GM19238 (cell line): ENCODE results near the gene BBOX1.
"Not testable (repeated sequence)": the region's sequence is repeated elsewhere in the genome, so short reads cannot be mapped to it uniquely, and the experiment has no call there.

ENCODE experiments used
- DNase-seq: peaks from one replicate; pipeline ENCODE4 v3.0.0; 2011; ENCODE audit warnings: low spot score; ENCODE audit not compliant: insufficient read length

The BBOX1 gene

DNA sequence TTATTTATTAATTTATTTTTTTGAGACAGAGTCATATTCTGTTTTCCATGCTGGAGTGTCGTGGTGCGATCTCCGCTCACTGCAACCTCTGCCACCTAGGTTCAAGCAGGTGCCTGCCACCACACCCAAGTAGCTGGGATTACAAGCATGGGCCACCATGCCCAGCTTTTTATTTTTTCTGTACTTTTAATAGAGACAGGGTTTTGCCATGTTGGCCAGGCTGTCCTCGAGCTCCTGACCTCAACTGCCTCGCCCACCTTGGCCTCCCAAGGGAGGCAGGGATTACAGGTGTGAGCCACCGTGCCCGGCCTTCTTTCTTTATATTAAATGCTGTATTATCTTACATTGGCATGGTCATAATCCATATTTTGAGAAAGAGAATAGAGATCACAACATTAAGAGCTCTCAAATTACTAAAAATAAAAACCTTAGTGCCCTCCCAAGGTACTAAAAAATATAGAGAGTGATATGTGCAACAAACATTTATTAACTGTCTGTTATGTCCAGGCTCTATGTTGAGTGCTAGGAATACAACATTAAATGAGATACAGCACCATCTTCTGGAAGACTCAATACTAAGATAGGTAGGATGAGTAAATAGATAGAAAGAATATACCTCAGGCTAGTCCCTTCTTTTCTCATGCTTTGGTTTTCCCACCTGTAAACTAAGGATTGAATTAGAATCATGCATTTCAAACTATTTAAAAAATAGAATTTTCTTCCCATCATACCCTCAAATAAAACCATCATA is 84.1 kb downstream of the BBOX1 start:
- no peak for DNase-seq

DNA sequence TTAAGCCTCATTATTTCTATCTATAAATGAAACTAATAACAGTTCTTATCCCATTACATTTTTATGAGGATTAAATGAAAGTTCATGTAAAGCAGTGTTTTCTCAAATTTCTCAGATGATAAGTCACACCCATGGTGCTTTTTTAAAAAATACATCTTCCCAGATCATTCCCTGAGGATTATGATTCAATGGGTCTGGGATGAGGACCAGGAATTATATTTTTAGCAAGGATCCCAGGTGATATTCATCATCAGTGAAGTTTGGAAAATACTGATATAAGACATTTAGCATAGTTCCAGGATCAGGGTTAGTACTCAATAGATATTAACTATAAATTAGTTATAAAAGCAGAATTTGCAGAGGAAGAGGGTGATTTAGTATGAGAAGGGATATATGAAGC is 89.1 kb downstream of the BBOX1 start:
- DNase-seq = no peak

DNA sequence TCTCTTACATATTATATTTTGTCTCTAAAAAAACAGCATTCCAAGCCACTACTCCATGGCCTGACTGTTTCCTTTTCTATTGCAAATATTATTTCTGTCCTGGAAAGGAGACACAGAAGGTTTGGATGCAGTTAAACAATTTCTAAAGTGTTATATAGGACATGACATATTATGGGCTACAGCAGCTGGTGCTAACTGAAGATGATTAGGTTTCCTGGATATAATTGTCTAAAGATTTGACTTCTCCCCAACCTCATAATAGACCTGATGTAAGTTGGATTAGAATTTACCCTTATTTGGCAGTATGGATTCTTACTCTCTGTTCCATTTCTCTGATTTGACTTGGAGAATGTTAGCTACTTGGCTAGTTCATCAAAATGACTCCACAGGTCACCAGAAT is 90.2 kb downstream of the BBOX1 start:
- DNase-seq = no peak

DNA sequence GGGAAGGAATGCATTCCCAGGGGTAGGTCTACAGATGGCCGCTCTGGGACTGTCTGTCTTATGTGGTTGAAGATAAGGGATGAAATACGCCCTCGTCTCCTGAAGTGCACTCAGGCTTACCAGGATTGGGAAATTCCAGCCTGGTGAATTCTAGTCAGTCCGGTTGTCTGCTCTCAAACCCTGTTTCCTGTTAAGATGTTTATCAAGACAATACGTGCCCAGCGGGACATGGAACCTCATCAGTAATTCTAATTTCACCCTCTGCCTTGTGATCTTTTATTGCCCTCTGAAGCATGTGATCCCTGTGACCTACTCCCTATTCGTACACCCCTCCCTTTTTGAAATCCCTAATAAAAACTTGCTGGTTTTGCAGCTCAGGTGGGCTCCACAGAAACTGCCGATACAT is 95.3 kb downstream of the BBOX1 start:
- DNase-seq = not testable (repeated sequence)

DNA sequence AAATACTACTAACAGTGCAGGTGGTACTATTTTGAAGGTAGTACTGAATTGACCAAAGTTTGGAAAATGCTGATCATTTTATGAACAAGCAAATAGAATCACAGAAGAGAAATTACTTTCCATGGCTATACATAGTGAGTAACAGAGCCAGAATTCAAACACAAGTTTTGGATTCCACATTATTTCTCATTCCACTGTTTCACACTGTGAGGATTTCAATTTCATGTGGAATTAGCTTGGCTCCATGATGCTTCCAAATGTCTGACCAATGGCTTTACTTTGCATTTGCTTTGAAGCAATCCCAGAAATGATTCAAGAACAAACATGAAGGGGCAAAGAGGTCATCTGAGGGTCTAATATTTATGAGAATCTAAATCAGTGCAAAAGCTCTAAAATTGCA is 98.1 kb downstream of the BBOX1 start:
- DNase-seq = no peak

DNA sequence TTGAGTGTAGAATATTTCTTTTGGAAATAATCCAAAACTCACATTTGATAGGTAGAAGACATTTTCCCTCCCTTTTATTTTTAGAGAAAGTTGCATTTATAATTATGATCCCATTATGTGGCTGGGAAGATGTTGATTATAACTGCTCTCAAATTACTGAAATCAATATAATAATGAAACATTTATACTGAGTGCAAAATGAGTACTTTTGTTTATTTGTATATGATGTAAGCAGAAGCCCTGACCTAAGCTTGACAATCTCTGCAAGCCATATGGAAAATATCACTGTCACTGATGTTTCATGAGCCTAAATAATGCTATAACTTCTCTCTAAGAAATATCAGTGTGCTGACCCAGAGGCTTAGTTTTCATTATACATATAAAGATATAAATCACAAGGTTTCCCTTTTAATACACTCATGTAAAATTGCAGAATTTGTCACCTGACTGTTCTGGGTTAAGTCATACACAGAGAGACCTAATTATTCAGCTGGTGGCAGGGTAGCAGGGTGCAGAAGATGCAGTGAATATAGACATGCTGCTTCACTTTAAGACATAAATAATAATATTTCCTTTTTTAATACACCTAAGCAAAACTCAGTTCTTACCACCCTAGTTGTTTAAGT is 99.2 kb downstream of the BBOX1 start:
- DNase-seq = no peak

DNA sequence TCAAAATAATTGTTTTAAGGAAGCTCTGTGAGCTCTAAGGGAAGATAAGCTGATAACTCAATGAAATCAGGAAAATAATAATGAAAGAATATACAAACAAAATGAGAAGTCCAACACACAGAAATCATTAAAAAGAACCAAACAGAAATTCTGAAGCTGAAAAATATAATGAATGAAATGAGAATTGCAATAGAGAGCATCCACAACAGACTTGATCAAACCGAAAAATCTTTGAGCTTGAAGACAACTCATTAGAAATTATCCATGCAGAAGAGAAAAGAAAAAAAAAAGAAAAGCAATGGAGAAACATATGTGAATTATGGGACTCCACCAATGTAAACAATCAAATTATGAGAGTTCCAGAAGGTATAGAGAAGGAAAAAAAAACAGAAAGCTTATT is 101.0 kb downstream of the BBOX1 start:
- DNase-seq = no peak

DNA sequence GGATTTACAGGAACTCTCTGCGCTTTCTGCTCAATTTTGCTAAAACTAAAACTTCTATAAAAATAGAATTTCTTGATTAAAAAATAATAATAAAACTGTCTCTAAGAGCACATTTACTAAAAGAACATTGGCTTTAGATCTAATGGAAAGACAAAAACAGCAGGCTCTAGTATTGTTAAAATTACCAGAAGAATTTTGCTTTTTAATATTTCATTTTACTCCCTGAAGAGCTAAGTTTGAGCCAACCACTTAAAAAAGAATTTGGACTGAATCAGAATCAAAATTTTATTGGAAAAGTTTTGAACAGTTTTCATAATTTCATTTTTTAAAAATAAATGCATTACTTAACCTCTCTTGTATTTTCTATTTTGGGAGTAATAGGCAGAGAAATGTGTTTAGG is 107.3 kb downstream of the BBOX1 start:
- no peak for DNase-seq

DNA sequence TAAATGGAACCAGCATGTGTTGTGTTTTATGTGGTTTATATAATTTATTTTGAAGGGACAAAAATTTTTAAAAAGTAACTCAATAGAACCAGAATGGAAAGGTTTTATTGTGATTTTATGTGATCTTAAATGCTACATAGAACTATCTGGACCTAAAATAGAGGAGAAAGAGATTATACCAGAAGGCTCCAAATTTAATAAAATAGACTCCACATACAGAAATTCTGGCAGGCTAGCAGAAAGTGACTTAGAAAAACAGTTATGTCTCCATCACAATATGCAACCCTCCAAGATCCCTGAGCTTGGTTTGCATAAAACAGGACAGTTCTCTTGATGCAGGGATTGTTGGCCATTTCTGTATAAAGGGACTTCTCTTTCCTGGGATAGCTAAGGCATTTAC is 107.9 kb downstream of the BBOX1 start:
- DNase-seq = no peak

DNA sequence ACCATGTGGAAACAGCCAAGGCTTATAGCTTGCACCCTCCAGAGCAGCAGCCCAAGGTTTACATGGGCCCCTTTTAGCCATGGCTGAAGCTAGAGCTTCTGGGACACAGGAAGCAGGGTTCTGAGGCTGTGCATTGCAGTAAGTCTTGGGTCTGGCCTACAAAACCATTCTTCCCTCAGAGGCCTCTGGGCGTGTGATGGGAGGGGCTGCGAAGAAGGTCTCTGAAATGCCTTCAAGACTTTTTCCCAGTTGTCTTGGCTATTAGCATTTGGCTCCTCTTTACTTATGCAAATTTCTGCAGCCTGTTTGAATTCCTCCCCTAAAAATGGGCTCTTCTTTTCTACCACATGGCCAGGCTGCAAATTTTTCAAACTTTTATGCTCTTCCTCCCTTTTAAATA is 109.5 kb downstream of the BBOX1 start:
- no peak for DNase-seq

DNA sequence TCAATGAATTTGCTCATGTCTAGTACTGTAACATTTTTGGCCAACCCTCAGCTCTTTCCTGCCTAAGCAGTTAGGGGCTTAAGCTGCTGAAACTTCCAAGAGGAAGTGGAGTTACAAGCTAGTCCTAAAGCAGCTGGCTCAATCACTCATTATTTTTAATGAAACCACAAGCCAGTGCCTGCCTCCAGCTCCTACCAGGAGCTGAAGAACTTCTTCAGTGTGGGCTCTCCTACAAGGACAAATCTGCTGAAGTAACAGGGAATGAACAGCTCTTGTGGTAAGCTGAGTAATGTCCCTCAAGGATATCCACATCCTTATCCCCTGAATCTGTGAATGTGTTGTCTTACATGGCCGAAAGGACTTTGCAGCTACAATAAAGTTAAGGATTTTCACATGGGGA is 112.5 kb downstream of the BBOX1 start:
- no peak for DNase-seq

DNA sequence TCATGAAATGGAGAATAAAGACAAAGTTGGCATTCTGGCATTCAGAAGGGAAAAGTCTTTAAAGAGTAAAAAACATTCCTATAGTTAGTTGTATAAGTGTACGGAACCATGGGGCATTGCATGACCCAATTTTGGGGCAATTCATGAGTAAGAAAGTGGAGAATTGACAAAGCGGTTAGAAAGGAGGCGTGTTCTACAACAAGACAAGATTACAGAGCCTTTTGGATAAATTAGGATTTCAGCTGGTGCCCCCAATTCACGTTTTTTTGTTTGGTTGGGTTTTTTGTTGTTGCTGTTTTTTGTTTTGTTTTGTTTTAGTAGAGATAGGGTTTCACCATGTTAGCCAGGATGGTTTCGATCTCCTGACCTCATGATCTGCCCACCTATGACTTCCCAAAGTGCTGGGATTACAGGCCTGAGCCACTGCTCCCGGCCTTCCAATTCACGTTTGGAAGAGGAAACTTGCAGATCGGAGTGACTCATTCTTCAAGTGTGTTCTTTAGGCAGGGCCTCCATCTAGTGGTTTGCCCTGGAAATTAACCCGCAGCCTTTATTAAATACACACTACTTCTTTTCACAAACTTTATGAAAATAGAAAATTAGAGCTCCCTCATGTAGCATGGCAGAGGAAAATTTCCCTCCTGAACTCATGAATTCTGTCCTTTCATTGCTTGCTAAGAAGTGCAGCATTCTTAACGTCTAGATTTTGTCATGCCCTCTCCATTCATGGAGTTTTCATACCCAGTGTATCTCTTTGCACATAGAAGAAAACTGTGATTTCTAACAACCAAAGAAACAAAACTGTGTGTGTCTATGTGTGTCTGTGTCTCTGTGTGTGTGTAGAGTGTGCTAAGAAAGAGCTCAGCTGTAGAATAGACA is 118.1 kb downstream of the BBOX1 start:
- DNase-seq = peak; percentile 5

DNA sequence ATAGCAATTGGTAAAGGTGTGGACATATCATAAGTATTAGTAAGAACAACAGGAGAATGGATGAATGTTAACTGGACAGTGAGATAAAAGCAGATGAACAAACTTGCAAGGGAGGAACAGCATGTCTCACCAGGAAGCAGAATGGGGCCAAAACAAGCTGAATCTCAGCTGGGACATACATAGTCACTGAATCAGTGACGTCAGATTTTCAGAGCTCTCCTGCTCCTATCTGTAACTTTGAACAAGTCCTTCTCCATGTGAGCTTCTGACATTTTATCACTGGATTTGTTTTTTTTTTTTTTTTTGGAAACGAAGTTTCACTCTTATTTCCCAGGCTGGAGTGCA is 118.7 kb downstream of the BBOX1 start:
- no peak for DNase-seq

DNA sequence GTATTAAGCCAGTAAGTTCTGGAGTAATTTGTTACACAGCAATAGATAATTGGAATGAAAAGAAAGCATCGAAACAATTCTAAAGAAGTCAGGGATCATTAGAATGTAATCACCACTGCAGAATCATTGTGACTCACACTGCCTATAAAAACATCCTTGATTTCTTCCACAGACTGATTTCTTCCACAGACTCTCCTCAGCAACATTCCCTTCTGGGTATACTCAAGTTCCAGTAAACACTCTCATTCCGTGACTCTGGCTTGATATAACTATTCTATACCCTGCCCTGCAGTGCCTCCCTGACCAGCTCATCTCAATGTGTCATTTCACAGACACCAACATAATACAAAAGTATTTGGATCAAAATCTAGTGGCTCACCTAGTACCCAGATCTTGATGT is 120.5 kb downstream of the BBOX1 start:
- no peak for DNase-seq

DNA sequence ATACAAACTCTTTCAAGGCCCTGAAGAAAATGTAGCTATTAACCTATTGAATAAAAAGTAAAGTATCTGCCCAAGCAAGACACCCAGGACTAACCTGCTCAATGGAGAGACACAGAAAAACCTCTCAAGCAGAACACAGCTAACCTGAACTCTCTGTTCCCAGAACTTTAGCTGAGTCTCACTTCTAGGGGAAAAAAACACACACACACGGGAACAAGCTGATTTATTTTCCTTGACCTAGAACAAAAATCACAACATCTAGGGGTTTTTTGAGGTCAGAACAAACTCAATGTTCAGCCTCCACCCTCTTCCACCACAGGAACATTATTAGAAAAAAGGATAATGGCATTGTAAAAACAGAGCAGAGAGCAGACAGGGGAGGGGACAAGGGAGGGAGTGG is 121.6 kb downstream of the BBOX1 start:
- no peak for DNase-seq

DNA sequence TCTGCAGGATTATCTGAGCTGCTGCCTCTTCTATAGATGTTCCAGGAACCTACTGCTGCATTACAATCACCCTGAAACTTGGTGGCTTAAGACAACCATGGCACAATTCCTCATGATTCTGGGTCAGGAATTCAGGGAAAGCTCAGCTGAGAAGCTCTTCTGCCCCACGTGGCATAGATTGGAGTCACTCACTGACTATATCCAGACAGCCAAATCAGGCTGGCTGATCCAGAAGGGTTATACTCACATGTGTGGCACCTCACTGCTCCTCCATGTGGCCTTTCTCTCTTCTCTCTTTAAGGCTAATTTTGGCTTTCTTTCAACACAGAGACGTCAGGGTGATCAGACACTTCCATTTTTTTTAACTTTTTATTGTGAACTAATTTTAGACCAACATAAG is 125.5 kb downstream of the BBOX1 start:
- no peak for DNase-seq

DNA sequence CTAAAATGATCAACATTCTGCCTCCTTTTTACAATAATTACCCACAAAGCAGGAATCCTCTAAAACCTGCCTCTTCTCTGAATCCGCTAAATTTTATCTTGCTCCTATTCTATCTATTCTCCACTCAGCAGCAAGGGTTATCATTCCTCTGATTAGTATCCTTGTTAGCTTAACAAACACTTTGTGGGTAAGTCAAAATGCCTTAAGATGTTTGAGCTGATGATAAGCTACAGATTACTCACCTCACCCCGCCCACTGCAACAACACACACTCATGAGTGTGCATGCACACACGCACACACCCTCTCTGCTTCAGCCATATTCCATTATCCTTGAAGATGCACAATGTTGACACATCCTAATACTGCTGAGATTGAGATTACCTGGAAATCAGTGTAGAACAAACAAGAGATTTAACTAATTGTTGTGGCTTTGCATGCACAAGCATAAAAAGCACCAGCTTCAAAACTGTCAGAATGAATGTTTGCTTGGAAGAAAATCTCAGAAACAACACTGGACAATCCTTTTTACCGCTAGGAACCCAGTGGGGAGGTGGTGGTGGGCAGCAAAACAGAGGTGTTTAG is 130.9 kb downstream of the BBOX1 start:
- no peak for DNase-seq

DNA sequence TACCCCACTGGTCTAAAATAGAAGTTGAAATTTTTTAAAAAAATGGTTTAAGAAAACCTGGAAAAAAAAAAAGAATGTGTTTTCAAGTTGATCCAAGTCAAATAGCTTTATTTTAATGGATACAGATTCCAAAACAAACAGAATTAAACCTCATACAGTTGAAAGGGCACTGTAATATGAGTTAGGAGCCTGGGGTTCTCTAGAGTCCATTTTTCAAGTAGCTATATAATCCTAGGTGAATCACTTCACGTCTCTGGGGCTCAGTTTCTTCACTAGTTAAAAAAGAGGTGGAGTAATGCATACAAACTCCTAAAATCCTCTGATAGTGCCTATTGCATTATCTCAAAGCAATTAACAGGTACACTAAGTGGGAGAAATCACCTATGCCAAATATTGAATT is 132.9 kb downstream of the BBOX1 start:
- DNase-seq = no peak

DNA sequence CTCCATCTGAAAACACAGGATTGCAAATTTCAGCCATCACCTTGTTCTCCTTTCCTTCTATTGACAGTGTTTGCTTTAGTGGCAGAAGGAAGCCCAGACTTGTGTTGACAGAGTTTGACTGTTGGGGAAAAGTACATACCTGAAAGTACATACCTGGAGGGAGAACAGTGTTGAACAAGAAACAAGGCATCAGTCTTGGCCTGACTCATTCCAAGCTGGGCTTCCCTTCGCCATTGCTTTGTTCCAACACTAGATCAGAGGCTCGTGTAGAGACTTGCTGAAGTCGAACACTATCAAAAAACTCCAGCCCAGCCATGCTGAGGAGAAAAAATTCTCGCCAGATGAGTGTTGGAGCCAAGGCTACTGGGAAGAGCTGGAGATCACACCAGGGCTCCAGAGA is 133.4 kb downstream of the BBOX1 start:
- DNase-seq = no peak

DNA sequence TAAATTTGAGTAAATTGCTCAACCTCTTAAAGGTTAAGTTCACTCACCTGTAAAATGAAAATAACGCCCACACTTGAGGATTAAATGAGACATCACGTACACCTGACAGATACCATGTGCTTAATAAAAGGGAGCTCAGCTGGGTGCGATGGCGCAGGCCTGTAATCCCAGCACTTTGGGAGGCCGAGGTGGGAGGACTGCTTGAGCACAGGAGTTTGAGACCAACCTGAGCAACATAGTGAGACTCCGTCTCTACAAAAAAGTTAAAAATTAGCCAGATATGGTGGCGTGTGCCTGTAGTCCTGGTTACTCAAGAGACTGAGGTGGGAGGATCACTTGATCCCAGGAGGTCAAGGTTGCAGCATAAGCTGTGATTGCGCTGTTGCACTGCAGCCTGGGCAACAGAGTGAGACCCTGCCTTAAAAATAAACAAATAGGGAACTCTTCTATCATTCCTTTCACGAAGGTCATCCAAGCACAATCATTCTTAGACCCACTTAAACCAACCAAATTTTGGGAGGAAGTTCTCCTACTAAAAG is 134.1 kb downstream of the BBOX1 start:
- no peak for DNase-seq

DNA sequence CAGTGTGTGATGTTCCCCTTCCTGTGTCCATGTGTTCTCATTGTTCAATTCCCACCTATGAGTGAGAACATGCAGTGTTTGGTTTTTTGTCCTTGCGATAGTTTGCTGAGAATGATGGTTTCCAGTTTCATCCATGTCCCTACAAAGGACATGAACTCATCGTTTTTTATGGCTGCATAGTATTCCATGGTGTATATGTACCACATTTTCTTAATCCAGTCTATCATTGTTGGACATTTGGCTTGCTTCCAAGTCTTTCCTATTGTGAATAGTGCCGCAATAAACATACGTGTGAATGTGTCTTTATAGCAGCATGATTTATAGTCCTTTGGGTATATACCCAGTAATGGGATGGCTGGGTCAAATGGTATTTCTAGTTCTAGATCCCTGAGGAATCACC is 134.9 kb downstream of the BBOX1 start:
- DNase-seq = not testable (repeated sequence)
